HEK293T (cell line): Measurements from ENCODE around the gene KCNAB2.
A peak's percentile ranks its signal among the peaks of the same experiment; 100 is the strongest.

Experiments
- CTCF ChIA-PET: fragments of 350-600 bp; formaldehyde crosslinking; extraction: SDS; loops from one replicate; lab custom pipeline; 2021; ENCODE audit warnings: antibody characterized with exemption, inconsistent platforms; lab: Yijun Ruan, JAX
- POLR2A ChIA-PET: fragments of 350-600 bp; formaldehyde crosslinking; extraction: SDS; loops from one replicate; lab custom pipeline; 2020; ENCODE audit warnings: antibody characterized with exemption, inconsistent platforms; lab: Yijun Ruan, JAX
- DNase-seq: peaks from one replicate; pipeline ENCODE4 v3.0.0; 2012; ENCODE audit warnings: mixed read lengths; ENCODE audit errors: extremely low spot score
- ARNT ChIP-seq: fragments of 450-650 bp; IDR thresholded peaks from 2 replicates; pipeline ENCODE4 v1.6.1; 2017; ENCODE audit warnings: mild to moderate bottlenecking
- BHLHE40 ChIP-seq: fragments of 450-650 bp; IDR thresholded peaks from 2 replicates; pipeline ENCODE4 v1.6.1; 2016; ENCODE audit warnings: mild to moderate bottlenecking, moderate library complexity, borderline replicate concordance
- CTBP1 ChIP-seq: fragments of 450-650 bp; IDR thresholded peaks from 2 replicates; pipeline ENCODE4 v1.6.1; 2016; ENCODE audit warnings: borderline replicate concordance
- ELF4 ChIP-seq: fragments of 450-650 bp; IDR thresholded peaks from 2 replicates; pipeline ENCODE4 v1.6.1; 2017; ENCODE audit warnings: antibody characterized with exemption
- FOXA1 ChIP-seq: fragments of 450-650 bp; IDR thresholded peaks from 2 replicates; pipeline ENCODE4 v1.6.1; 2016; ENCODE audit warnings: mild to moderate bottlenecking
- FOXK2 ChIP-seq: fragments of 450-650 bp; IDR thresholded peaks from 2 replicates; pipeline ENCODE4 v1.6.1; 2016; ENCODE audit warnings: mild to moderate bottlenecking
- FOXM1 ChIP-seq: fragments of 450-650 bp; IDR thresholded peaks from 2 replicates; pipeline ENCODE4 v1.6.1; 2017; ENCODE audit warnings: mild to moderate bottlenecking, borderline replicate concordance
- HDGF ChIP-seq: fragments of 450-650 bp; IDR thresholded peaks from 2 replicates; pipeline ENCODE4 v1.6.1; 2017; ENCODE audit warnings: antibody characterized with exemption, borderline replicate concordance
- L3MBTL2 ChIP-seq: fragments of 450-650 bp; conservative IDR thresholded peaks from 2 replicates; pipeline ENCODE4 v1.6.1; 2016; ENCODE audit warnings: mild to moderate bottlenecking
- LEF1 ChIP-seq: fragments of 450-650 bp; IDR thresholded peaks from 2 replicates; pipeline ENCODE4 v1.6.1; 2017; ENCODE audit warnings: mild to moderate bottlenecking, borderline replicate concordance
- NFRKB ChIP-seq: fragments of 450-650 bp; IDR thresholded peaks from 2 replicates; pipeline ENCODE4 v1.6.1; 2016; ENCODE audit warnings: mild to moderate bottlenecking, moderate library complexity
- SP1 ChIP-seq: fragments of 450-650 bp; IDR thresholded peaks from 2 replicates; pipeline ENCODE4 v1.6.1; 2017
- SUZ12 ChIP-seq: fragments of 450-650 bp; IDR thresholded peaks from 2 replicates; pipeline ENCODE4 v1.6.1; 2016; ENCODE audit warnings: mild to moderate bottlenecking
- TARDBP ChIP-seq: fragments of 450-650 bp; IDR thresholded peaks from 2 replicates; pipeline ENCODE4 v1.6.1; 2016
- ZNF384 ChIP-seq: fragments of 450-650 bp; IDR thresholded peaks from 2 replicates; pipeline ENCODE4 v1.6.1; 2016
- TF ChIP-seq, protein P1 (sequence below): fragments of 450-650 bp; IDR thresholded peaks from 2 replicates; pipeline ENCODE4 v1.6.1; 2016

Gene KCNAB2

DNA sequence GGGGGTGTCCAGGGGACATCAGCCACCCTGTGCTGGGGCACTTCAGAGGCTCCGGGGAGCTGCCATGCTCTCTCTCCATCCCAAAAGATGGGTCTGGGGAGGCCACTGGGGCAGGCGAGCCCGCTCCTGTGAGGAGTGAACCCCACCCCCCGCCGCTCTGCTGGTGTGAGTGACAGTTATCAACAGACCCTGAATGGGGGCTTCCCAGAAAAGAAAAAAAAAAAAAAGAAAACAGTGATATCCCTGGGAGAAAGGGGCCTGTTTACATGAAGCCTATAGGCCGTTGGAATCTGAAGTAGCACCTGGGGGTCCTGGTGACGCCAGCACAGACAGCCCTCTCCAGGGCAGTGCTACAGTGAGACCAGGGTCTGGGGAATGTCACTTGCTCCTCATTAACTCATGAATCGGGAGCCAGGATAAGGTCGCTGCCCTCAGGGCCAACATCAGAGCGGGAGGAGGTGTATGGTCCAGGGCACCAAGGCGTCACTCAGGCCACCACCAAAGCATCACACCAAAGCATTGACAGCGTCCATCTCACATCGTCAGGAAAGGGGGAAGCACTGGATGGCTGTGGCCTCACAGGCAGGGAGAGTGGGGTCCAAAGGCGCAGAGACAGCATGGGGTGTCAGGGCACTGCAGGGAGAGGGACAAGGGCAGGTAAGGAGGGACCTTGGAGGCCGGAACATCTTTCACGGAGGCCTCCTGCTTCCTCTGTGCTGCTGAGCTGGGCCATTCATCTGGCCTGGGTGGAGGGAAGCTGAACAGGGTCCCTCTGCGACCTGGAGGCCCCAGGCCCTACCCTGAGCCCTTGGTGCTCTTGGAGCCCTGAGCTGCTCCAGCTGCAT lies 45.0 kb upstream of the KCNAB2 start:
- ChIA-PET CTCF (no interaction called here), POLR2A (no interaction called here)
- no peak for DNase-seq
- no peak for TF ChIP-seq L3MBTL2
- TF ChIP-seq ELF4 = no peak
- TF ChIP-seq SP1 = no peak
- TF ChIP-seq SUZ12 = no peak
- no peak for TF ChIP-seq ARNT
- no peak for TF ChIP-seq FOXK2
- TF ChIP-seq CTBP1 = no peak
- no peak for TF ChIP-seq FOXM1
- TF ChIP-seq, protein P1, sequence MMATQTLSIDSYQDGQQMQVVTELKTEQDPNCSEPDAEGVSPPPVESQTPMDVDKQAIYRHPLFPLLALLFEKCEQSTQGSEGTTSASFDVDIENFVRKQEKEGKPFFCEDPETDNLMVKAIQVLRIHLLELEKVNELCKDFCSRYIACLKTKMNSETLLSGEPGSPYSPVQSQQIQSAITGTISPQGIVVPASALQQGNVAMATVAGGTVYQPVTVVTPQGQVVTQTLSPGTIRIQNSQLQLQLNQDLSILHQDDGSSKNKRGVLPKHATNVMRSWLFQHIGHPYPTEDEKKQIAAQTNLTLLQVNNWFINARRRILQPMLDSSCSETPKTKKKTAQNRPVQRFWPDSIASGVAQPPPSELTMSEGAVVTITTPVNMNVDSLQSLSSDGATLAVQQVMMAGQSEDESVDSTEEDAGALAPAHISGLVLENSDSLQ = no peak

DNA sequence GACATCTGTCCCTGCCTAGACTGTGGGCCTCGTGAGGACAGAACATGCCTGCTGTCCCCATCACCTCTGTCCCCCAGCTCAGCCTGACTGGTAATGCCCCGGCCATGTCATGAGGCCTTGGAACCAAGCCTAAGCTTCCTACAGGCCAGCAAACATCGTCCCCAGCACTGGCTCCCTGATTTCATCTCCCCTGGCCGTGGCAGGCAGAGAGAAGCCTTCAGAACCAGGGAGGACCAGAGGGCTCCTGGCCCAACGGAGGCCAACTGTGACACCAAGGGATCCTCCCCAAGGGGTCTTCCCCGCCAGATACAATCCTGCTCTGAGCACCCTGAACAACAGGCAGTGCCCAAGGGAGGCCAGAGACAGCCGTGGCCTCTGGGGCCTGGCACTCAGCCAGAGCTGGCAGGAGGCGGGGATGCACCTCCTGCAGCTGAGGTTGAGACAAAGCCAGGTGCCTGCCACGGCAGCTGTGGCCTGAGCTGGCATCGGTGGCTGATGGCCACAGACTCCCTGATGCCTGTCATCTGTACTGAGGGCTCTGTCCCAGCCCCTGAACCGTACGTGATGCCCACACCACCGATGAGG lies 43.6 kb upstream of the KCNAB2 start:
- ChIA-PET POLR2A (interaction anchor here (2.4 kb wide), 1 partner anchor 9 kb away, joined by 12 read pairs; the partner anchor contains the start of gene NPHP4), CTCF (interaction anchor here (1.0 kb wide), 1 partner anchor 9 kb away, joined by 3 read pairs; no protein-coding TSS in a partner anchor)
- TF ChIP-seq, protein P1 = no peak
- TF ChIP-seq FOXA1 = no peak
- no peak for TF ChIP-seq ARNT
- TF ChIP-seq CTBP1 = no peak
- no peak for TF ChIP-seq LEF1
- no peak for TF ChIP-seq FOXK2
- no peak for TF ChIP-seq FOXM1
- no peak for TF ChIP-seq ZNF384
- no peak for TF ChIP-seq BHLHE40
- TF ChIP-seq L3MBTL2 = no peak
- TF ChIP-seq TARDBP = no peak
- no peak for TF ChIP-seq HDGF
- TF ChIP-seq SUZ12 = no peak
- TF ChIP-seq SP1 = no peak
- TF ChIP-seq NFRKB = no peak
- TF ChIP-seq ELF4 = no peak
- DNase-seq = no peak

DNA sequence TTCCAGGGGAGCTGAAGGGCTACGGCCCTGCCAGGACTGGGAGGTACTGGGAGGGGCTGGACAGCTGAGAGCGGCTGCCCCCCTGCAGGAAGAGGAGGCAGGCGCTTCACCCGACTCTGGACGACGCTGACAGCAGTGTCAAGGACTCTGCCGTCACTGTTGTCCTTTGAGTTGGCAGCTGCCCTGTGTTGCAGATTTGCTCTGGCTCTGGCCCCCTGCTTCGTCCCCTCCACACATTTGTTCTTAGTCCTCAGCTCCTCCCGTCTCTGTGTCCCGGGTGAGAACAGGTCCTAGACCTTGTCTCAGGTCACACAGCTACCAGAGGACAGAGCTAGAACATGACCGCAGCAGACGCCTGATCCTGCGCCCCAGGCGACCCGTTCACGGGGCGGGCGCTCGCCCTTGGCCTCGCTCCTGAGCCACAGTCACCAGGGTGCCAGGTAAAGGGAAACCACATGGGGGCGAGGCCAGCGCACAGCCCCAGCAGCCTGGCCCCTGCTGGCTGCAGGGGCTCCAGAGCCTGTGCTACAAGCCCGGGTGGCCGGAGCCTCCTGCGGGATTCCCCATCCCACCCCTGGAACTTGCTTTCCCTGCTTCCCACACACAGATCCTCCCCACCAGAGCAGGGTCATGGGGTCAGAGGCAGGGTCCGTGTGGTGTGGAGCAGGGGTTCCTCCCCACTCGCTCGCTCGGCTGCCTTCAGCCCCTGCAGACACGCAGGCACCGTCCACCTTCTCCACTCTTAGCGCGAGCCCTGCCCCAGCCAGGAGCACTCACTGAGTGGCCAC lies 42.8 kb upstream of the KCNAB2 start:
- POLR2A ChIA-PET = interaction anchor here (2.4 kb wide), 1 partner anchor 10 kb away, joined by 12 read pairs; the partner anchor contains the start of gene NPHP4
- DNase-seq = no peak

DNA sequence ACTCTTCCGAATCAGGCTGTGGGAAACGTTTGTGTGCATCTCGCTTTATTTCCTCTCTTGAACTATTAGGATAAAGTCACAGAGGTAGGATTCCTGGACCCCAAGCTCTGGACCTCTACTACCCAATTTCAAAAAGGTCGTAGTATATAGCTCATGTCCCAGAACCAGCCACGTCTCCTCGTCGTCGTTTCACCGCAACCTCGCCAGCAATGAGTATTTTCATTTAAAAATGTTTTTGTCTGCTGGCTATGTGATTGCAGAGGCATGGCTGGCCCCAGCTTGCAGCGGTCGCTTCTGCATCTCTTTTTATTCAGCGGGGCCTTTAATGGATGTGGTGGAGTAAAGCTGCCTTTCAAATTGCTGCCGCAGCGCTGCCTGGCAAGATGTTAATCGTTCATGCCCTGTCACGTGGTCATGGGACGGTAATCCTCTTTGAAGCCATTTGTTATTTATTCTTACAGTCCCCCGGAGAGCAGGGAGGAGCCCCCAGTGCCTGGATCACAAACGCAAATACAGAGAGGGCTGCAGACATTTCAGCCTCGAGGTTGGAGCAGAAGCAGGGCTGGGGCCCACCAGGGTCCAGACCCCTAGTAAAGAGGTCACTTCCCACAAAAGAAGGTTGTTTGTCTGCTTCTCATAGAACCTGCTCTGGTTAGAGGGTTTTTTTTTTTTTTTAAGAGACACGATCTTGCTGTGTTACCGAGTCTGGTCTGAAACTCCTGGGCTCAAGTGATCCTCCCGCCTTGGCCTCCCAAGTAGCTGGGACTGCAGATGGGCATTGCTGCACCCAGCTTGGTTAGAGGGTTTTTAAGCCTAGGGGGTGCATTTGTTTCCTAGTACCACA lies 41.9 kb upstream of the KCNAB2 start:
- TF ChIP-seq CTBP1 (no peak), TARDBP (no peak), SP1 (no peak), ELF4 (no peak), SUZ12 (no peak), ARNT (no peak), FOXK2 (no peak), L3MBTL2 (no peak; the same call in 1 of the 2 replicates), LEF1 (no peak), HDGF (no peak), FOXA1 (no peak), NFRKB (no peak), BHLHE40 (no peak), FOXM1 (no peak), ZNF384 (no peak)
- TF ChIP-seq, protein P1 = no peak
- ChIA-PET CTCF (interaction anchor here (0.7 kb wide), 1 partner anchor 301 kb away, joined by 4 read pairs; no protein-coding TSS in a partner anchor), POLR2A (interaction anchor here (2.4 kb wide), 1 partner anchor 11 kb away, joined by 12 read pairs; the partner anchor contains the start of gene NPHP4)
- DNase-seq = peak; percentile 35

More for the DNA sequence above, 42.8 kb upstream of the KCNAB2 start:
- CTCF ChIA-PET = interaction anchor here (1.0 kb wide), 1 partner anchor 10 kb away, joined by 3 read pairs; no protein-coding TSS in a partner anchor
- TF ChIP-seq NFRKB (no peak), HDGF (no peak), BHLHE40 (no peak), TARDBP (no peak), ZNF384 (no peak), L3MBTL2 (no peak), CTBP1 (no peak), FOXA1 (no peak), SP1 (no peak), SUZ12 (no peak)
- TF ChIP-seq, protein P1 = no peak
